Natural killer cell (primary cell): ENCODE results near the gene UNC119B. TPM values are rescaled to one million over a fixed set of nuclear protein-coding genes. Genes with fewer than 3 reads are reported as not detected.

Source experiments
- ATAC-seq, 3 donors: fragments of 150-1000 bp in 2 of 3; fragments of 200-7000 bp in 1 of 3; cut with Tn5 transposase; 1 replicate in 1 of 3; 2 replicates in 2 of 3; pipeline ENCODE4 v1.10.0; 2021; ENCODE audit warnings: mild to moderate bottlenecking in 2 of 3, moderate library complexity in 2 of 3
- DNase-seq, 2 donors: peaks; one replicate each; pipeline versions ENCODE4 v3.0.0 to v3.0.0-alpha.2; 2013 to 2021; ENCODE audit warnings: mixed read lengths in 1 of 2
- H3K27ac ChIP-seq: one replicate; pipeline ENCODE4 v1.5.1; 2013; ENCODE audit warnings: mild to moderate bottlenecking, low read length
- H3K27me3 ChIP-seq: one replicate; pipeline ENCODE4 v1.6.1; 2013; ENCODE audit warnings: low read length; ENCODE audit not compliant: control insufficient read depth, insufficient read depth
- H3K36me3 ChIP-seq: one replicate; pipeline ENCODE4 v1.6.1; 2013; ENCODE audit warnings: low read length; ENCODE audit not compliant: control insufficient read depth, insufficient read depth
- H3K4me1 ChIP-seq: one replicate; pipeline ENCODE4 v1.6.1; 2013; ENCODE audit warnings: low read length; ENCODE audit not compliant: control insufficient read depth, insufficient read depth
- H3K4me3 ChIP-seq: one replicate; pipeline ENCODE4 v1.5.1; 2013; ENCODE audit warnings: low read length
- H3K9me3 ChIP-seq: one replicate; pipeline ENCODE4 v1.6.1; 2013; ENCODE audit warnings: low read length; ENCODE audit not compliant: control insufficient read depth, insufficient read depth
- H3K27ac Mint-ChIP-seq, 2 donors: one replicate each; pipeline ENCODE4 v1.8.0; 2022; ENCODE audit warnings: mild to moderate bottlenecking in 2 of 2, mixed read lengths in 2 of 2, moderate library complexity in 1 of 2
- H3K27me3 Mint-ChIP-seq, 2 donors: one replicate each; pipeline ENCODE4 v1.8.0; 2022; ENCODE audit warnings: low read depth in 2 of 2, mixed read lengths in 2 of 2
- H3K36me3 Mint-ChIP-seq: one replicate; pipeline ENCODE4 v1.8.0; 2022; ENCODE audit warnings: mixed read lengths
- H3K4me1 Mint-ChIP-seq, 2 donors: one replicate each; pipeline ENCODE4 v1.8.0; 2022; ENCODE audit warnings: mixed read lengths in 2 of 2
- H3K4me3 Mint-ChIP-seq: one replicate; pipeline ENCODE4 v1.8.0; 2022; ENCODE audit warnings: mild to moderate bottlenecking, moderate library complexity, mixed read lengths
- H3K9me3 Mint-ChIP-seq, 2 donors: one replicate each; pipeline ENCODE4 v1.8.0; 2022; ENCODE audit warnings: mixed read lengths in 2 of 2
- WGBS: methylation state at CpG from one replicate; pipeline ENCODE4 v1.1.7; 2013; ENCODE audit warnings: missing lambda C conversion rate; ENCODE audit not compliant: insufficient coverage; 5-methylcytosine and 5-hydroxymethylcytosine counted together
- intact Hi-C: fragments of 100-400 bp; cut with micrococcal nuclease; formaldehyde crosslinking; loops from one replicate; pipeline ENCODE4 v1.14.2; 2022
- total RNA-seq, 4 donors: library from RNA; stranded (reverse); fragments of 120-200 nt in 1 of 4; gene quantifications; one replicate each; pipeline versions ENCODE4 v1.2.3 to v1.2.4, GENCODE V29; 2013 to 2022
- TF ChIP-seq, protein P1 (sequence below): fragments of 200-600 bp; IDR thresholded peaks from one replicate; pipeline ENCODE4 v1.8.0; 2022; ENCODE audit warnings: antibody characterized with exemption

The UNC119B gene
- total RNA-seq, 3 donors from 2014 or later (not counting 1 experiment from before 2014, with no cell fraction given): 10.7 to 11.6 (median 11.6) TPM

DNA sequence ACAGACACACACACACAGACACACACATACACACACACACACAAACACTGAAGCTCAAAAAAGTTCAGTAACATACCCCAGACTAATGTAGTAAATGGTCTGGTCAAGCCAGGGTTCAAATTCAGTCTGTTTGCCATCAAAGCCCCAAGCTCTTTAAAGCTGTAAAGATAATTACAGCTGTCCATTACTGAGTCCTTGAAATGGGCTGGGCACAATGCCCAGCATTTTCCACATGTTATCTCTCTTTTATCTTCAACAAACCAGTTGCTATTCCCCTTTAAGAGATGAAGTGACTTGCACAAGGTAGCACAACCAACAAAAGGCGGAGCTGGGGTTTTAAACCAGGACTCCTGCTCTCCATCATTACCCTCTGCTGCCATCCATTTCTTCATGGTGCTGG, 7.6 kb upstream of the UNC119B start:
- H3K27ac ChIP-seq: no peak overlapping the region
- TF ChIP-seq, protein P1, sequence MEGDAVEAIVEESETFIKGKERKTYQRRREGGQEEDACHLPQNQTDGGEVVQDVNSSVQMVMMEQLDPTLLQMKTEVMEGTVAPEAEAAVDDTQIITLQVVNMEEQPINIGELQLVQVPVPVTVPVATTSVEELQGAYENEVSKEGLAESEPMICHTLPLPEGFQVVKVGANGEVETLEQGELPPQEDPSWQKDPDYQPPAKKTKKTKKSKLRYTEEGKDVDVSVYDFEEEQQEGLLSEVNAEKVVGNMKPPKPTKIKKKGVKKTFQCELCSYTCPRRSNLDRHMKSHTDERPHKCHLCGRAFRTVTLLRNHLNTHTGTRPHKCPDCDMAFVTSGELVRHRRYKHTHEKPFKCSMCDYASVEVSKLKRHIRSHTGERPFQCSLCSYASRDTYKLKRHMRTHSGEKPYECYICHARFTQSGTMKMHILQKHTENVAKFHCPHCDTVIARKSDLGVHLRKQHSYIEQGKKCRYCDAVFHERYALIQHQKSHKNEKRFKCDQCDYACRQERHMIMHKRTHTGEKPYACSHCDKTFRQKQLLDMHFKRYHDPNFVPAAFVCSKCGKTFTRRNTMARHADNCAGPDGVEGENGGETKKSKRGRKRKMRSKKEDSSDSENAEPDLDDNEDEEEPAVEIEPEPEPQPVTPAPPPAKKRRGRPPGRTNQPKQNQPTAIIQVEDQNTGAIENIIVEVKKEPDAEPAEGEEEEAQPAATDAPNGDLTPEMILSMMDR: no peak
- Mint-ChIP-seq H3K9me3 (no peaks in the 10 kb centered on the region), H3K27me3 (no peaks in the 10 kb centered on the region), H3K4me3 (no peak overlapping the region), H3K4me1 (no peaks in the 10 kb centered on the region), H3K36me3 (no peaks in the 10 kb centered on the region), H3K27ac (no peak overlapping the region)
- no peaks in the 10 kb centered on the region for H3K9me3 ChIP-seq
- H3K27me3 ChIP-seq: no peaks in the 10 kb centered on the region
- intact Hi-C loops: no loop called here
- WGBS: 100% methylated on average over 1 of the region's 1 CpG
- ATAC-seq: no peak
- H3K4me3 ChIP-seq: no peak overlapping the region
- H3K4me1 ChIP-seq: no peaks in the 10 kb centered on the region
- DNase-seq: no peak
- peaks cover 43% of the 10 kb centered on the region for H3K36me3 ChIP-seq

DNA sequence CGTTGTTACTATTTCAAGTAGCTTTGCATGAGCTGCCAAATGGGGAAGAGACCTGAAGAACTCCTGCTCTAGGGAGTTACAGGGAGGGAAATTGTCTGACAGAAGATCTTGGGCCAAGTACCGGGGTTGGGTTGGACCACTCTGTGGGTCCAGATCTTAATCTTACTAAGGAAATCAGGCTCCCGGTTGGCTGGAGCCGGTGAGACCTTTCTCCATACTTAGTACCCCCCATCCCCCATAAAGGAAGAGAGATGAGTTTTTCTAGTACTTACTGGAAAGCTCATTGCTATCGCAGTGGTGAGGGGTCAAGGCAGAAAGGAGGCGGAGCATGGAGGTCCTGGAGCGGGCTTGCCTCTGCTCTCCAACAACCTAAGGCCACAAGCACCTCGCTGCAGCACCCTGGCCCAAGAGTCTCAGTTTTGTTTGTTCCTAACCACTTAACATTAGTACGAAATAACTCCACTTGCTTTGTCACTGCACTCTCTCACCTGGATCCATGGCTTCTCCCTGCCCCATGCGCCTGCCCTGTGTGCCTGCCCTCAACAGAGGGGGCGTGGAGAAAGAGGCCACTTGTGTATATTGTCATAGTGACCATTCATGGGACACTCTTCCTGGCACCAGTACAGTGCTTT, 6.8 kb upstream of the UNC119B start:
- H3K27me3 Mint-ChIP-seq: no peaks in the 10 kb centered on the region

DNA sequence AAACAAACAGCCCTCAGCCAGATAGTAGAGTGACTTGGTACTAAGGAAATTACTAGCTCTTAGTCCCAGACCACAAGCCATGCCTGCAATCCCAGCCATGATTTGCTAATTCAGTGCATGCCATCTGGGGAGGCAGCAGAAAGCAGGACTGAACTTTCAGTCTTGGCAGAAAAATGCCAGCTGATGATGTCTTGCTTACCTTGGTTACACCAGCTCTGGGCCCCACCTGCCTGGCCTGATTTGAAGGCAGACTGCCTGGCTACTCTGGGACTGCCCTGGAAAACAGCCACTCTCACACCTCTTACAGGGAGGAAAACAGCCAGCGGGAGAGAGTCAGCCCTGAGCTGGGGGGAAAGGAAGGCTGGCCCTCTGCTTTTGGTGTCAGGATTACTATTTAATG, 4.6 kb upstream of the UNC119B start:
- no peaks in the 10 kb centered on the region for H3K36me3 Mint-ChIP-seq
- WGBS: no CpG with 5 or more reads among the region's 1 CpG

More for the DNA sequence above, 6.8 kb upstream of the UNC119B start:
- no peak for ATAC-seq
- Mint-ChIP-seq H3K9me3 (no peaks in the 10 kb centered on the region), H3K36me3 (no peaks in the 10 kb centered on the region), H3K27ac (no peak overlapping the region), H3K4me3 (no peak overlapping the region), H3K4me1 (no peaks in the 10 kb centered on the region)
- Histone ChIP-seq H3K27ac (no peak overlapping the region), H3K9me3 (no peaks in the 10 kb centered on the region), H3K4me3 (no peak overlapping the region), H3K27me3 (no peaks in the 10 kb centered on the region), H3K4me1 (no peaks in the 10 kb centered on the region), H3K36me3 (peaks cover 38% of the 10 kb centered on the region)
- WGBS: 89% methylated on average over 9 of the region's 11 CpGs
- TF ChIP-seq, protein P1: no peak
- intact Hi-C loops: no loop called here
- DNase-seq: no peak

More for the DNA sequence above, 4.6 kb upstream of the UNC119B start:
- H3K9me3 Mint-ChIP-seq: no peaks in the 10 kb centered on the region
- no peaks in the 10 kb centered on the region for H3K27me3 ChIP-seq
- H3K4me3 ChIP-seq: no peak overlapping the region
- H3K36me3 ChIP-seq: peaks cover 18% of the 10 kb centered on the region
- peaks cover 6 to 7% of the 10 kb centered on the region in 2 donors for H3K4me1 Mint-ChIP-seq
- peaks cover 8% of the 10 kb centered on the region for H3K4me1 ChIP-seq
- intact Hi-C loops: no loop called here
- TF ChIP-seq, protein P1: no peak
- H3K9me3 ChIP-seq: no peaks in the 10 kb centered on the region
- ATAC-seq (no peak), DNase-seq (no peak)
- H3K4me3 Mint-ChIP-seq: no peak overlapping the region
- no peak overlapping the region for H3K27ac Mint-ChIP-seq
- no peaks in the 10 kb centered on the region for H3K27me3 Mint-ChIP-seq
- no peak overlapping the region for H3K27ac ChIP-seq
